Kidney epithelial cell (primary cell): ENCODE results near the gene KLHL25. TPM values are rescaled to one million over a fixed set of nuclear protein-coding genes. Genes with fewer than 3 reads are reported as not detected.

Experiments used
- DNase-seq: peaks from one replicate; pipeline ENCODE4 v3.0.0-alpha.2; 2010; ENCODE audit warnings: low read depth
- H3K27me3 ChIP-seq: 2 replicates; pipeline ENCODE4 v1.6.0; 2011; ENCODE audit warnings: low read length; ENCODE audit not compliant: control insufficient read depth, insufficient read depth
- H3K36me3 ChIP-seq: 2 replicates; pipeline ENCODE4 v1.5.1; 2011; ENCODE audit warnings: low read length; ENCODE audit not compliant: control insufficient read depth, insufficient read depth
- H3K4me3 ChIP-seq: 2 replicates; pipeline ENCODE4 v1.5.1; 2011; ENCODE audit warnings: low read depth, mild to moderate bottlenecking, control low read depth, low read length
- CTCF ChIP-seq: IDR thresholded peaks from 2 replicates; pipeline ENCODE4 v1.5.1; 2011; ENCODE audit warnings: mild to moderate bottlenecking, moderate library complexity, low read length, control low read depth, inconsistent platforms; ENCODE audit not compliant: insufficient read depth, poor library complexity, severe bottlenecking
- total RNA-seq: library from RNA; depleted of rRNA; stranded (reverse); fragments of >200 nt; gene quantifications from 2 replicates; pipeline ENCODE4 v1.2.3, GENCODE V29; 2015

Gene KLHL25
- total RNA-seq, 1 donor from 2014 or later = 14.8 TPM

- no peak for DNase-seq
- Histone ChIP-seq H3K36me3 (no peaks in the 10 kb centered on the region), H3K27me3 (no peaks in the 10 kb centered on the region), H3K4me3 (no peak overlapping the region)
- no peak for TF ChIP-seq CTCF
Observed at GRCh38 chr15:85782064-85782463, 12.7 kb downstream of the KLHL25 start.

GRCh38 chr15:85781099-85781498 lies 13.6 kb downstream of the KLHL25 start:
- DNase-seq = no peak
- TF ChIP-seq CTCF = no peak
- no peaks in the 10 kb centered on the region for H3K27me3 ChIP-seq
- H3K36me3 ChIP-seq = no peaks in the 10 kb centered on the region
- H3K4me3 ChIP-seq = no peak overlapping the region

- no peak for DNase-seq
- TF ChIP-seq CTCF = no peak
- H3K27me3 ChIP-seq = no peaks in the 10 kb centered on the region
- no peak overlapping the region for H3K4me3 ChIP-seq
- no peaks in the 10 kb centered on the region for H3K36me3 ChIP-seq
Observed at GRCh38 chr15:85780225-85780985, 14.3 kb downstream of the KLHL25 start.

- no peak overlapping the region for H3K4me3 ChIP-seq
- TF ChIP-seq CTCF = no peak
- H3K27me3 ChIP-seq = no peaks in the 10 kb centered on the region
- DNase-seq = no peak
- no peaks in the 10 kb centered on the region for H3K36me3 ChIP-seq
Observed at GRCh38 chr15:85779249-85779648, 15.5 kb downstream of the KLHL25 start.

GRCh38 chr15:85778107-85778776 lies 16.5 kb downstream of the KLHL25 start:
- no peaks in the 10 kb centered on the region for H3K36me3 ChIP-seq
- no peaks in the 10 kb centered on the region for H3K27me3 ChIP-seq
- no peak for DNase-seq
- H3K4me3 ChIP-seq = no peak overlapping the region
- no peak for TF ChIP-seq CTCF
